Panc1 (cell line): ENCODE data around the gene RPRD2. TPM values are rescaled to one million over a fixed set of nuclear protein-coding genes. Genes with fewer than 3 reads are reported as not detected.

Experiments used
- ATAC-seq: fragments of 200-7000 bp; cut with Tn5 transposase; 2 replicates; pipeline ENCODE4 v1.9.1; 2020; ENCODE audit warnings: mild to moderate bottlenecking, moderate library complexity
- BruUV-seq: library from RNA; stranded (reverse); fragments of 400-500 nt; replicated peaks from 2 replicates; lab custom pipeline; 2021; lab: Mats Ljungman, UMichigan
- CTCF ChIA-PET: fragments of 300-600 bp; sonication (Branson Sonifier 250); formaldehyde crosslinking; loops from one replicate; lab custom pipeline; 2022; ENCODE audit warnings: antibody characterized with exemption; lab: Charles Lee
- POLR2A ChIA-PET: fragments of 300-600 bp; sonication (Branson Sonifier 250); formaldehyde crosslinking; loops from one replicate; lab custom pipeline; 2022; ENCODE audit warnings: antibody characterized with exemption; lab: Charles Lee
- DNase-seq: peaks from one replicate; pipeline ENCODE4 v3.0.0-alpha.2; 2010; ENCODE audit warnings: low read depth, low spot score
- H3K27ac ChIP-seq: 2 replicates; pipeline ENCODE4 v1.5.1; 2011; ENCODE audit warnings: mild to moderate bottlenecking, low read length, inconsistent platforms
- H3K27me3 ChIP-seq: fragments of 200-500 bp; sonication (Bioruptor generic); 2 replicates; pipeline ENCODE4 v1.6.0; 2014; ENCODE audit warnings: low read length, inconsistent platforms; ENCODE audit not compliant: control insufficient read depth, insufficient read depth
- H3K36me3 ChIP-seq: fragments of 200-500 bp; sonication (Bioruptor generic); 2 replicates; pipeline ENCODE4 v1.5.1; 2014; ENCODE audit warnings: inconsistent platforms, mild to moderate bottlenecking, low read length, moderate library complexity; ENCODE audit not compliant: control insufficient read depth, insufficient read depth
- H3K4me1 ChIP-seq: 2 replicates; pipeline ENCODE4 v1.5.1; 2011; ENCODE audit warnings: inconsistent platforms, mild to moderate bottlenecking, low read length, moderate library complexity; ENCODE audit not compliant: control insufficient read depth, insufficient read depth
- H3K4me3 ChIP-seq, 2 experiments: 2 replicates each; pipeline ENCODE4 v1.5.1; 2011 to 2012; ENCODE audit warnings: low read depth in 2 of 2, low read length in 2 of 2, mild to moderate bottlenecking in 2 of 2, inconsistent platforms in 1 of 2, moderate library complexity in 1 of 2
- H3K9me3 ChIP-seq: fragments of 200-500 bp; sonication (Bioruptor generic); 2 replicates; pipeline ENCODE4 v1.5.1; 2014; ENCODE audit warnings: low read depth, mild to moderate bottlenecking, inconsistent platforms, low read length, moderate library complexity; ENCODE audit not compliant: control insufficient read depth, insufficient read depth
- POLR2AphosphoS5 ChIP-seq: IDR thresholded peaks from 2 replicates; pipeline ENCODE4 v1.6.1; 2012; ENCODE audit warnings: mild to moderate bottlenecking, low read depth, low read length, moderate library complexity
- REST ChIP-seq, 2 experiments: IDR thresholded peaks; 2 replicates each; pipeline ENCODE4 v1.6.1; 2011 to 2012; ENCODE audit warnings: low read depth in 2 of 2, control low read depth in 1 of 2, low read length in 1 of 2, mild to moderate bottlenecking in 1 of 2, moderate library complexity in 1 of 2; ENCODE audit not compliant: insufficient read depth in 1 of 2
- SIN3A ChIP-seq: IDR thresholded peaks from 2 replicates; pipeline ENCODE4 v1.6.1; 2012; ENCODE audit warnings: low read depth, mild to moderate bottlenecking, low read length, moderate library complexity, borderline replicate concordance; ENCODE audit not compliant: insufficient read depth
- TCF7L2 ChIP-seq: IDR thresholded peaks from 2 replicates; pipeline ENCODE4 v1.6.1; 2011; ENCODE audit warnings: mild to moderate bottlenecking, low read depth, low read length, inconsistent platforms
- in situ Hi-C: cut with HindIII; loops from 2 replicates; pipeline ENCODE4 v1.10.0; 2016; ENCODE audit warnings: low sequenced_read_pairs, low pct_unique_long_range_greater_than_20kb
- intact Hi-C: fragments of 100-400 bp; cut with micrococcal nuclease; formaldehyde crosslinking; loops from one replicate; pipeline ENCODE4 v1.10.0; 2022; ENCODE audit not compliant: unreplicated experiment
- total RNA-seq: library from RNA; stranded (reverse); gene quantifications from one replicate; pipeline ENCODE4 v1.2.1, GENCODE V29; 2021; ENCODE audit not compliant: unreplicated experiment
- TF ChIP-seq, protein P1 (sequence below): fragments of 450-650 bp; IDR thresholded peaks from 2 replicates; pipeline ENCODE4 v1.5.1; 2017; ENCODE audit warnings: mild to moderate bottlenecking

The RPRD2 gene
- total RNA-seq, 1 experiment from 2014 or later = 28.3 TPM

DNA sequence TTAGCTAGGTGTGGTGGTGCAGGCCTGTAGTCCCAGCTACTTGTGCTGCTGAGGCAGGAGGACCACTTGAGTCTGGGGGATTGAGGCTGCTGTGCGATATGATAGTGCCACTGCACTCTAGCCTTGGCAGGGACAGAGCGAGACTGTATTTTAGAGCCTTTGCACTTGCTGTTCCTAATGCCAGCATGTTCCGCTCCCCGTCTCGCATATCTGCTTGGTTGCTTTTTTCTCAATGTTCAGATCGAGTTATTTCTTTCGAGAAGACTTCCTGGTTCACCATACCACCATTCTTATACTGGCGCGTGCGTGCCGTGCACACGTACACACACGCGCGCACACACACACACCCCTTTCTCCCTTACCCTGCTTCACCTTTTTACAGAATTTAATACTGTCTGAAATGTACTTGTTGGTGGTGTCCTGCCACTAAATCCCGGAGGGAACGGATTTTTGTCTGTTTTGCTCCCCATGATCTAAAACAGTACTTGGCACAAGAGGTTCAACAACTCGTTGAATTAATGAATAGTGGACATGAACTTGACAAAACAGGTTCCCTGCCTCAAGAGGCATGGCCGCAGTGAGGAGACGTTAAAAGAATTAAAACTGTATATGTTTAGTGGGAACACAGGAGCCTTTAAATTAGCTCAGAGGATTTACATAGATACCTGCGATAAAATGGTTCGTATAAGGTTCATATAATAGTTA is 1.1 kb upstream of the RPRD2 start:
- DNase-seq (no peak), ATAC-seq (no peak)
- Histone ChIP-seq H3K4me3 (peak overlapping the region; percentile 92 to 99), H3K36me3 (no peaks in the 10 kb centered on the region; the same call in 1 of the 2 replicates), H3K27ac (peak overlapping the region; percentile 99), H3K9me3 (no peaks in the 10 kb centered on the region), H3K4me1 (peaks cover 6% of the 10 kb centered on the region; the same call in 1 of the 2 replicates), H3K27me3 (no peaks in the 10 kb centered on the region)
- TF ChIP-seq, protein P1, sequence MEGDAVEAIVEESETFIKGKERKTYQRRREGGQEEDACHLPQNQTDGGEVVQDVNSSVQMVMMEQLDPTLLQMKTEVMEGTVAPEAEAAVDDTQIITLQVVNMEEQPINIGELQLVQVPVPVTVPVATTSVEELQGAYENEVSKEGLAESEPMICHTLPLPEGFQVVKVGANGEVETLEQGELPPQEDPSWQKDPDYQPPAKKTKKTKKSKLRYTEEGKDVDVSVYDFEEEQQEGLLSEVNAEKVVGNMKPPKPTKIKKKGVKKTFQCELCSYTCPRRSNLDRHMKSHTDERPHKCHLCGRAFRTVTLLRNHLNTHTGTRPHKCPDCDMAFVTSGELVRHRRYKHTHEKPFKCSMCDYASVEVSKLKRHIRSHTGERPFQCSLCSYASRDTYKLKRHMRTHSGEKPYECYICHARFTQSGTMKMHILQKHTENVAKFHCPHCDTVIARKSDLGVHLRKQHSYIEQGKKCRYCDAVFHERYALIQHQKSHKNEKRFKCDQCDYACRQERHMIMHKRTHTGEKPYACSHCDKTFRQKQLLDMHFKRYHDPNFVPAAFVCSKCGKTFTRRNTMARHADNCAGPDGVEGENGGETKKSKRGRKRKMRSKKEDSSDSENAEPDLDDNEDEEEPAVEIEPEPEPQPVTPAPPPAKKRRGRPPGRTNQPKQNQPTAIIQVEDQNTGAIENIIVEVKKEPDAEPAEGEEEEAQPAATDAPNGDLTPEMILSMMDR = no peak
- no peak for TF ChIP-seq REST (IDR thresholded peaks at IDR 0.05; ENCODE audit: insufficient read depth in 1 of 2, low read depth in 2 of 2, low read length in 1 of 2)
- TF ChIP-seq TCF7L2 = no peak
- no peak for TF ChIP-seq SIN3A
- TF ChIP-seq POLR2AphosphoS5 = no peak
- intact Hi-C loops = no loop called here
- ChIA-PET CTCF (no interaction called here), POLR2A (interaction anchor here (0.6 kb wide), 1 partner anchor 244 kb away, joined by 3 read pairs; no protein-coding TSS in a partner anchor)
- no TSS peak for BruUV-seq
- in situ Hi-C loops = no loop called here

DNA sequence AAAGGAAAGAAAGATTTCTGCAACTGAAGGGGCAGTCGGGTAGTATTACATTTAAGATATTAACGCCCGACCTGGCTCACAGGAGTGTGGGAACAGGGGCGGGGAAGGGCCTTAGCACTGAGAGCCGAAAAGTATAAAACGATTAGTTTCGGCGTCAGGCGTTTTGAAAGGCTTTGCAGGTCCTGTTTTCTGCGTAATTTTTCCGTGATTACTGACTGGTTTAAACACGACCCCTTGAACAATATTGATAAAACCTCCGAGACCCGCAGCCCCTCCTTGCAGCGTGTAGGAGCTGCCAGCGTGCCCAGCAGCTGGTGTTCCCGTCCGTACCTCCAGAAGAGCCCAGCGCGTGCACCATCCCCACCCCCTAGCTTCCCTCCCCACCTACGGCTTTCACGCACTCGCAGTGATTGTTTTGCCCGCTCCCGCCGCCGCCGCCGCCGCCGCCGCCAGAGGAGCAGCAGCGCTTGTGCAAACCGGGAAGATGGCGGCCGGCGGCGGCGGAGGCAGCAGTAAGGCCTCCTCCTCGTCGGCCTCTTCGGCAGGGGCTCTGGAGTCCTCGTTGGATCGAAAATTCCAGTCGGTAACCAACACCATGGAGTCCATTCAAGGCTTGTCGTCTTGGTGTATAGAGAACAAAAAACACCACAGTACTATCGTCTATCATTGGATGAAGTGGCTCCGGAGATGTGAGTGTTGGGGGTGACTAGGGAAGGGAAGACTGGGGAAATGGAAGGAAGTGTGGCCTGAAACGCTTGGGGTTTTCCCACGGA is 470 bp downstream of the RPRD2 start:
- no TSS peak for BruUV-seq
- H3K4me3 ChIP-seq = peak overlapping the region; percentile 92 to 99
- no peaks in the 10 kb centered on the region for H3K27me3 ChIP-seq
- TF ChIP-seq REST (IDR thresholded peaks at IDR 0.05; ENCODE audit: insufficient read depth in 1 of 2, low read depth in 2 of 2, low read length in 1 of 2) (no peak), POLR2AphosphoS5 (no peak), SIN3A (0 out of 2 replicates have a peak, but pooled peaks have one; percentile 37)
- POLR2A ChIA-PET = interaction anchor here (0.7 kb wide), 4 partner anchors 59 to 613 kb away, joined by 3 to 6 read pairs (median 4); partner anchors contain the start of gene GOLPH3L
- no peaks in the 10 kb centered on the region for H3K9me3 ChIP-seq
- CTCF ChIA-PET = interaction anchor here (0.7 kb wide), 1 partner anchor 128 kb away, joined by 4 read pairs; no protein-coding TSS in a partner anchor
- in situ Hi-C loops = no loop called here
- peaks cover 6% of the 10 kb centered on the region; the same call in 1 of the 2 replicates for H3K4me1 ChIP-seq
- ATAC-seq (peak; percentile 81), DNase-seq (no peak)
- no peaks in the 10 kb centered on the region; the same call in 1 of the 2 replicates for H3K36me3 ChIP-seq
- peak overlapping the region; percentile 99 for H3K27ac ChIP-seq
- intact Hi-C loops = no loop called here
